CD4-positive, CD25-positive, alpha-beta regulatory T cell (primary cell): ENCODE results near the gene GHR. TPM values are rescaled to one million over a fixed set of nuclear protein-coding genes. Genes with fewer than 3 reads are reported as not detected.

Experiments
- ATAC-seq, 2 donors: fragments of 150-1000 bp; cut with Tn5 transposase; one replicate each; pipeline ENCODE4 v1.10.0; 2021; ENCODE audit warnings: low read depth in 2 of 2, moderate number of reproducible peaks in 2 of 2, moderate library complexity in 1 of 2
- DNase-seq, 3 donors: peaks; one replicate each; pipeline versions ENCODE4 v3.0.0 to v3.0.0-alpha.2; 2012 to 2022; ENCODE audit warnings: mixed read lengths in 1 of 3
- H3K27ac ChIP-seq: one replicate; pipeline ENCODE4 v1.7.0; 2013; ENCODE audit warnings: mild to moderate bottlenecking, low read length; ENCODE audit not compliant: insufficient read depth, poor library complexity, severe bottlenecking
- H3K27me3 ChIP-seq: one replicate; pipeline ENCODE4 v1.7.0; 2013; ENCODE audit warnings: low read length; ENCODE audit not compliant: control insufficient read depth, insufficient read depth
- H3K36me3 ChIP-seq: one replicate; pipeline ENCODE4 v1.7.0; 2013; ENCODE audit warnings: mild to moderate bottlenecking, low read length, moderate library complexity; ENCODE audit not compliant: control insufficient read depth, insufficient read depth
- H3K4me1 ChIP-seq: 2 replicates; pipeline ENCODE4 v1.7.0; 2013; ENCODE audit warnings: mild to moderate bottlenecking, low read length; ENCODE audit not compliant: insufficient read depth, control insufficient read depth, poor library complexity, severe bottlenecking
- H3K4me3 ChIP-seq: one replicate; pipeline ENCODE4 v1.7.0; 2013; ENCODE audit warnings: low read depth, mild to moderate bottlenecking, low read length, moderate library complexity
- H3K9me3 ChIP-seq, 2 experiments: 1 replicate in 1 of 2; 2 replicates in 1 of 2; pipeline ENCODE4 v1.7.0; 2013; ENCODE audit warnings: low read length in 2 of 2, mild to moderate bottlenecking in 1 of 2, moderate library complexity in 1 of 2; ENCODE audit not compliant: control insufficient read depth in 2 of 2
- H3K27ac Mint-ChIP-seq, 3 donors: one replicate each; pipeline ENCODE4 v1.8.0; 2020 to 2022; ENCODE audit warnings: mild to moderate bottlenecking in 3 of 3, mixed read lengths in 3 of 3, moderate library complexity in 2 of 3
- H3K27me3 Mint-ChIP-seq: one replicate; pipeline ENCODE4 v1.8.0; 2022; ENCODE audit warnings: mild to moderate bottlenecking, mixed read lengths
- H3K36me3 Mint-ChIP-seq: one replicate; pipeline ENCODE4 v1.8.0; 2020; ENCODE audit warnings: mixed read lengths
- H3K4me1 Mint-ChIP-seq, 4 donors: one replicate each; pipeline ENCODE4 v1.8.0; 2020 to 2022; ENCODE audit warnings: mixed read lengths in 4 of 4, mild to moderate bottlenecking in 1 of 4
- H3K4me3 Mint-ChIP-seq, 4 donors: one replicate each; pipeline ENCODE4 v1.8.0; 2020 to 2022; ENCODE audit warnings: mild to moderate bottlenecking in 4 of 4, mixed read lengths in 4 of 4, moderate library complexity in 3 of 4
- H3K9me3 Mint-ChIP-seq, 7 donors: one replicate each; pipeline ENCODE4 v1.8.0; 2020 to 2022; ENCODE audit warnings: mixed read lengths in 7 of 7, mild to moderate bottlenecking in 3 of 7, moderate library complexity in 2 of 7
- polyA plus RNA-seq, 4 donors: library from polyadenylated mRNA; unstranded; fragments of 300-500 nt; fragmentation: Illumina TruSeq; gene quantifications; one replicate each; pipeline ENCODE4 v1.2.3, GENCODE V29; 2021
- total RNA-seq: library from RNA; stranded (reverse); gene quantifications from one replicate; pipeline ENCODE4 v1.2.3, GENCODE V29; 2022

Gene GHR
- total and polyA plus RNA-seq, 5 donors from 2014 or later, result not detected

DNA sequence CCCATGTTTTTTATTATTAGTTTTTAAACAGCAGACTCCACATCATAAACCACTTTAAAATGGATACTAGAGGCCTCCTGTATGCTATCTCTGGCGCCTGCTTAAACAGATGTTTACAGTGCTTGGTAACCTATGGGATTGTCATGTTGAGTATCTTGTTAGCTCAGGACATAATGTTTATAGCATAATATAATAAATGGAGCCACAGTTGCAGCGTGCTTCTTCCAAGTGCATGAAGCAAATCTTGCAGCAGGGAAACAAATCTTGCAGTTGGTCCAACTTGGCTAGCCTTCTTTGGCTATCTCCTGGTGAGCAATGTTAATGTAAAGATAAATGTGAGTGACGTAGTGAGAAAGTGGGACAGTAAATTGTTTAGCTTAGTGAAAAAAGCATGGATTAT is 2.8 kb downstream of the GHR start:
- Mint-ChIP-seq H3K9me3 (peaks cover 0 to 5% (median 0%) of the 10 kb centered on the region in 7 donors), H3K4me1 (no peaks in the 10 kb centered on the region), H3K27me3 (peaks cover 12% of the 10 kb centered on the region), H3K4me3 (no peak overlapping the region), H3K36me3 (no peaks in the 10 kb centered on the region), H3K27ac (no peak overlapping the region)
- H3K4me1 ChIP-seq, result no peaks in the 10 kb centered on the region
- no peaks in the 10 kb centered on the region for H3K9me3 ChIP-seq
- no peak for DNase-seq
- H3K27ac ChIP-seq, result no peak overlapping the region
- ATAC-seq, result no peak
- no peaks in the 10 kb centered on the region for H3K36me3 ChIP-seq
- H3K27me3 ChIP-seq, result peaks cover 18% of the 10 kb centered on the region
- H3K4me3 ChIP-seq, result no peak overlapping the region

DNA sequence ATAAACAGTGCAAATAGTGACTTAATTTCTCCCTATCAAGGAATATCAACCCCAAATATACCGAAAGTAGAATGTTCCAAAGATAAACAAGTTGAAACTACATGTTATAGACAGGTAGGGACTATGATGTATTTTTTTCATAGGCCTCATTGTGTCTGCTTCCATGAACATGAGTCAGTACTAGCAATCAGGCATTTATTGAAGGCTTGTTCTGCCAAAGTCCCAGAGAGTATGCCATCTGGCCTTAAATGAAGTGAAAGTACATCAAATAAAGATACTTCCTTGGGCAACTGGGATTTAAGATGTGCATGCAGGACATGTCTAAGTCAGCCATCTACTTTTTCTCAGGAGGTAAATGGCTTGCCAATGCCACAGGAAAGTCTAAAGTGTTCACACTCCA is 6.5 kb downstream of the GHR start:
- H3K4me1 Mint-ChIP-seq, result no peaks in the 10 kb centered on the region
- no peak overlapping the region for H3K4me3 Mint-ChIP-seq
- ATAC-seq (no peak), DNase-seq (no peak)
- peaks cover 4% of the 10 kb centered on the region for H3K27me3 Mint-ChIP-seq
- Histone ChIP-seq H3K36me3 (no peaks in the 10 kb centered on the region), H3K9me3 (no peaks in the 10 kb centered on the region), H3K4me1 (no peaks in the 10 kb centered on the region), H3K27me3 (peaks cover 9% of the 10 kb centered on the region), H3K27ac (no peak overlapping the region), H3K4me3 (no peak overlapping the region)
- no peak overlapping the region for H3K27ac Mint-ChIP-seq
- no peaks in the 10 kb centered on the region for H3K36me3 Mint-ChIP-seq
- H3K9me3 Mint-ChIP-seq, result peaks cover 0 to 5% (median 0%) of the 10 kb centered on the region in 7 donors

DNA sequence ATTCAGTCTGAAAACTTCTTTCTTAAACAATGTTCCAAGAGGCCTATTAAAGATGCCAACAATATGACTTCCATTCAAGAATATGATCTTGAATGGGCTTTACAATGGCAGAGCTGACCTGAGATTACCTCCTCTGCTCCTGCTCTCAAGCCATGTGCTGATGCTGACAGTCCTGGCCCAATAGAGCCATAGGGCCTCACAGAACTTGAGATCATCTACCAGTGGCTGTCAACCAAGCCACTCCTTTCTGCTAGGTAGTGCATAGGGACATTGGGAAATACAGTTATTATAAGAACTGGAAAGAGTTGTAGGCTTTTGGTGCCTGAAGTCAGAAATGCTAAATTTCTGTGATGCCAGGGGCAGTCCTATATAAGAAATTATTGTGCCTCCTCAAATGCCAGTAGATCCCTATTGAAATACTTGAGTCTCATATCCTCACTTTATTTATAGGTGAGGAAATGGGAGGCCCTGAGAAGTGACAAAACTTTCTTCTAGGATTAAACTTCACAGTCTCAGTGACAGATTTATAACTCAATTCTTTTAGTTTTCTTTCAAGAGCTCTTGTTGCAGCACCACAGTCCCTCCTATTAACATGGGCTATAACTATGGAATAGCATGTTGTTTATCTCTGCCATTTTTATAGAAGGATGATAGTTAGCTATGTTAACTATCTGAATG is 10.9 kb downstream of the GHR start:
- H3K27me3 Mint-ChIP-seq, result no peaks in the 10 kb centered on the region
- Histone ChIP-seq H3K4me3 (no peak overlapping the region), H3K36me3 (no peaks in the 10 kb centered on the region), H3K27me3 (no peaks in the 10 kb centered on the region), H3K9me3 (no peaks in the 10 kb centered on the region), H3K27ac (no peak overlapping the region), H3K4me1 (no peaks in the 10 kb centered on the region)
- no peaks in the 10 kb centered on the region for H3K4me1 Mint-ChIP-seq
- peaks cover 0 to 2% (median 0%) of the 10 kb centered on the region in 7 donors for H3K9me3 Mint-ChIP-seq
- H3K36me3 Mint-ChIP-seq, result no peaks in the 10 kb centered on the region
- ATAC-seq, result no peak
- no peak overlapping the region for H3K4me3 Mint-ChIP-seq
- DNase-seq, result no peak
- H3K27ac Mint-ChIP-seq, result no peak overlapping the region

DNA sequence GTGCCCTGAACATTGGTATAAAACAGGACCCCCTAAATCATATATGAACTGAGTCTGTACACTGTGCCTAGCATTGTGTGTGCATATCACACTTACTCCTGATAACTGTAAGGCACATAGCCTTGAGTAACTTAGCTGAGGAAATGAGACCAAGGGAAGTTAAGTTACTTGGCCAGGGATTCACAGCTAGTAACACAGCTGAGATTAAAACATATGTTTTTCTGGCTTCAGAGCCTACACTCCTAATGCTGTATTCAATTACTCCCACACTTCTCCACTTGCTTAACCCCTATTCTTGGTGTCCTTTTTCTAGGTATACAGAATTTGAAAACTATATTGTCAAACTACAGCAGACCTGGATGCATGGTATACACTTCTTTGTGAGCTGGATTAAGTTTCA is 12.8 kb downstream of the GHR start:
- ATAC-seq (no peak), DNase-seq (no peak)
- Histone ChIP-seq H3K4me1 (no peaks in the 10 kb centered on the region), H3K4me3 (no peak overlapping the region), H3K27me3 (peaks cover 1% of the 10 kb centered on the region), H3K9me3 (no peaks in the 10 kb centered on the region), H3K27ac (no peak overlapping the region), H3K36me3 (no peaks in the 10 kb centered on the region)
- Mint-ChIP-seq H3K27me3 (no peaks in the 10 kb centered on the region), H3K4me3 (no peak overlapping the region), H3K4me1 (no peaks in the 10 kb centered on the region), H3K36me3 (no peaks in the 10 kb centered on the region), H3K9me3 (peaks cover 0 to 2% (median 0%) of the 10 kb centered on the region in 7 donors), H3K27ac (no peak overlapping the region)

DNA sequence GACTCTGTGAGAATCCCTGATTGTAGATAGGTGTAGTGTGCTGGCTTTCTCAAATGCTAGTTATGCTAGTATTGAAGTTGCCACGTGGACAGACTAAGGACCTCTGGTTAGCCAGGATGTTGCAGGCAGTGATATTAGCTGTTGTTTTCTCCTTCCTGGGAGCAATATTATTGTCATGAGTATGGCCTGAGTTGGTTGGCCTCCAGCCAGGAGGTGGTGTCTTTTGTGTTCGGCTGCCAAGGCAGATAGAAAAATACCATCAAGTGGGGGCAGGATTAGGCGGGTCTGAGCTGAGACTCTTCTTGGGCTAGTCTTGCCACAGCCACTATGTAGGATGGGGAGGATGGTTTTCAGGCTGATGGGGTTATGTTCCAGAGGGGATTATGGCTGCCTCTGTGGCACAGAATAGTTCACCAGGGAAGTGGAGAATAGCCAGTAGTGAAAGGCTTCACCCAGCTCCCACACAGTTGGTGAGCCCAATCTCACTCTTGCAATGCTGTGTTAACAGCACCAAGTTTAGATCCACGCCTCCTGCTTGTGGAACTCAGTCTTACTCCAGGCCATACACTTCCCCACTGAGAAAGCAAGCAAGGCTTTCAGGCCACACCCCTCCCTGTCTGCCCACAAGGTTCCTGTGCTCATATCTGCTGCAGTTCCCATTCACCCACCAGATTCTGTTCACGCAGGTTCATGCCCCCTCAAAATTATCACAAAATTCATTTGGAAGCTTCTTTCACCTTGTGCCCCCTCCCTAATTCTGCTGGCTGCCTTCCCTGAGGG is 31.2 kb downstream of the GHR start:
- H3K4me3 Mint-ChIP-seq, result no peak overlapping the region
- no peak overlapping the region for H3K27ac Mint-ChIP-seq
- Histone ChIP-seq H3K27ac (no peak overlapping the region), H3K27me3 (no peaks in the 10 kb centered on the region), H3K36me3 (no peaks in the 10 kb centered on the region), H3K4me3 (no peak overlapping the region), H3K4me1 (no peaks in the 10 kb centered on the region), H3K9me3 (no peaks in the 10 kb centered on the region)
- no peaks in the 10 kb centered on the region for H3K4me1 Mint-ChIP-seq
- DNase-seq (no peak), ATAC-seq (no peak)
- H3K27me3 Mint-ChIP-seq, result peaks cover 9% of the 10 kb centered on the region
- peaks cover 0 to 7% (median 4%) of the 10 kb centered on the region in 7 donors for H3K9me3 Mint-ChIP-seq
- H3K36me3 Mint-ChIP-seq, result no peaks in the 10 kb centered on the region

GRCh38 chr5:42461033-42461432 is 37.8 kb downstream of the GHR start:
- H3K27me3 ChIP-seq, result no peaks in the 10 kb centered on the region
- DNase-seq, result no peak
- ATAC-seq, result no peak
- Mint-ChIP-seq H3K9me3 (peaks cover 0 to 4% (median 0%) of the 10 kb centered on the region in 7 donors), H3K27me3 (peaks cover 4% of the 10 kb centered on the region), H3K36me3 (no peaks in the 10 kb centered on the region), H3K4me1 (no peaks in the 10 kb centered on the region), H3K4me3 (no peak overlapping the region), H3K27ac (no peak overlapping the region)
- H3K9me3 ChIP-seq, result no peaks in the 10 kb centered on the region
- H3K4me3 ChIP-seq, result no peak overlapping the region
- H3K4me1 ChIP-seq, result no peaks in the 10 kb centered on the region
- H3K27ac ChIP-seq, result no peak overlapping the region
- no peaks in the 10 kb centered on the region for H3K36me3 ChIP-seq

DNA sequence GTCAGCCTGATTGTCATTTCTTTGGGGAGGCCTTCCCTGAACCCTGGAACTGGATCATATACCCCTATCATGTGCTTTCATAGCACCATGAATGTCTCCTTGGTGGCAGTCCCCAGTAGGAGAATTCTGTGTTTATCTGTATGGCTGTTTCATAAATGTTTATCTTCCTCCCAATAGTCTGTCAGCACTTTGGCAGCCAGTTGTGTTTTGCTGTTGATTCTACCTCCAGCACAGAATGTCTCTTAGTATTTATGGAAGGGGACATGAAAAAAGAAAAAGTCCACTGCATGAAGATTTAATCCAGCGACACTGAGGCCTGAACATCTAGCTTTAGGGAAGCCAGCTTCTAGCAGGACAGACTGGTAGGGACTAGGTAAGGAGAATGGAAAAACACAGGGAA is 38.3 kb downstream of the GHR start:
- Mint-ChIP-seq H3K4me3 (no peak overlapping the region), H3K4me1 (no peaks in the 10 kb centered on the region), H3K27me3 (peaks cover 4% of the 10 kb centered on the region), H3K36me3 (no peaks in the 10 kb centered on the region), H3K27ac (no peak overlapping the region), H3K9me3 (peaks cover 0 to 4% (median 0%) of the 10 kb centered on the region in 7 donors)
- Histone ChIP-seq H3K27me3 (no peaks in the 10 kb centered on the region), H3K36me3 (no peaks in the 10 kb centered on the region), H3K4me1 (no peaks in the 10 kb centered on the region), H3K27ac (no peak overlapping the region), H3K9me3 (no peaks in the 10 kb centered on the region), H3K4me3 (no peak overlapping the region)
- no peak for ATAC-seq
- DNase-seq, result no peak

- Mint-ChIP-seq H3K27ac (no peak overlapping the region), H3K9me3 (peaks cover 0 to 7% (median 0%) of the 10 kb centered on the region in 7 donors), H3K4me1 (no peaks in the 10 kb centered on the region), H3K4me3 (no peak overlapping the region), H3K36me3 (no peaks in the 10 kb centered on the region), H3K27me3 (peaks cover 4% of the 10 kb centered on the region)
- H3K4me3 ChIP-seq, result no peak overlapping the region
- H3K27me3 ChIP-seq, result no peaks in the 10 kb centered on the region
- no peak for ATAC-seq
- H3K9me3 ChIP-seq, result no peaks in the 10 kb centered on the region
- H3K4me1 ChIP-seq, result no peaks in the 10 kb centered on the region
- no peaks in the 10 kb centered on the region for H3K36me3 ChIP-seq
- no peak for DNase-seq
- H3K27ac ChIP-seq, result no peak overlapping the region
Measured at GRCh38 chr5:42462083-42462482, 38.8 kb downstream of the GHR start.
